ENCODE results near the gene AKAP3. TPM values are rescaled to one million over a fixed set of nuclear protein-coding genes. Genes with fewer than 3 reads are reported as not detected.

The AKAP3 gene
- total and polyA plus RNA-seq, 2 of the 8 experiments (the other 6 are each of a cell fraction or from before 2014, with no cell fraction given) = 0.54 to 1.0 TPM

DNA sequence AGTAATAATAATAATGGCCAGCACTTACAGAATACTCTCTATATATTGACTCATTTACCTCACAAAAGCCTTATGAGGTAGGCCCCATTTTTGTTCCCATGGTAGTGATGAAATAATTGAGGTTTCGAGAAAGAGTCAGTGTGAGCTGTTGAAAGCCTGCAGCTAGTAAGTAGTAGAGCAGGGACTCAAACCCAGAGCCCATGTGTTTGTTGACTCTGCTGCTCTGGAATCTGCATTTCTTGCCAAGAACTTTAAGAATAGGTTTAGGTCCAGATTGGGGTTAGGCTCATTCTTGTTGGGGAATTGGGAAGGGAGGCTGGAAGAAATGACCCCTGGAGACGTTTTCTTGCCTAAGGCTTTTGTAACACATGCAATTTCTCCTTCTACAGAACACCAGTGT lies 58.9 kb downstream of the AKAP3 start:
- TF ChIP-seq SP4 (IDR thresholded peaks at IDR 0.05; ENCODE audit: low read length) = no peak

More for the DNA sequence above, 58.9 kb downstream of the AKAP3 start:
- H3K4me2 ChIP-seq (ENCODE audit: insufficient read depth in 1 of 2, low read depth in 2 of 2, low read length in 2 of 2) = no peak overlapping the region
- H3K9me3 ChIP-seq (ENCODE audit: insufficient read depth in 2 of 2, low read depth in 1 of 2, low read length in 1 of 2) = no peaks in the 10 kb centered on the region
- no peak overlapping the region for H2BK12ac ChIP-seq (ENCODE audit: low read depth, low read length)
- no peak overlapping the region for H2AK5ac ChIP-seq (ENCODE audit: low read depth, low read length)
- H2BK5ac ChIP-seq (ENCODE audit: low read depth, low read length) = no peak overlapping the region
- H3K36me3 ChIP-seq (ENCODE audit: control insufficient read depth in 2 of 4, insufficient read depth in 4 of 4, low read length in 3 of 4) = no peaks in the 10 kb centered on the region
- POLR2A ChIA-PET (ENCODE audit: partially characterized antibody) = no interaction called here
- 85% methylated on average over 2 of the region's 2 CpGs; no CpG with 5 or more reads in 1 of the 2 experiments for WGBS, 2 experiments (ENCODE audit: extremely low coverage in 1 of 2, insufficient coverage in 1 of 2, insufficient read length in 1 of 2, insufficient replicate concordance in 2 of 2, low coverage in 1 of 2, low lambda C conversion rate in 2 of 2, missing lambda C conversion rate in 1 of 2)
- no peak overlapping the region for H4K5ac ChIP-seq (ENCODE audit: insufficient read length, low read depth, low read length)
- H3K23me2 ChIP-seq (ENCODE audit: low read depth, low read length) = no peaks in the 10 kb centered on the region
- H3K56ac ChIP-seq (replicated peaks; ENCODE audit: insufficient read length, low read depth, low read length) = no peak overlapping the region
- H2BK15ac ChIP-seq (ENCODE audit: low read length) = no peak overlapping the region
- no peak overlapping the region for H3K18ac ChIP-seq (ENCODE audit: extremely low read depth, low read length)
- no peak overlapping the region for H3K14ac ChIP-seq (ENCODE audit: insufficient read length)
- H3K4ac ChIP-seq (replicated peaks; ENCODE audit: insufficient read length, low read depth, low read length) = no peak overlapping the region
- no peaks in the 10 kb centered on the region for H3K79me2 ChIP-seq (ENCODE audit: control insufficient read depth in 1 of 2, insufficient read depth in 2 of 2, low read length in 2 of 2)
- no peak overlapping the region for H4K8ac ChIP-seq (ENCODE audit: extremely low read depth, insufficient read depth, low read length)
- no peaks in the 10 kb centered on the region for H4K20me1 ChIP-seq (replicated peaks in 1 of 2; ENCODE audit: control insufficient read depth in 1 of 2, insufficient read depth in 2 of 2, low read length in 2 of 2)
- DNase-seq (ENCODE audit: low read depth in 1 of 2, low spot score in 2 of 2) = no peak
- H3K9ac ChIP-seq (replicated peaks in 1 of 4; ENCODE audit: extremely low read depth in 1 of 4, low read depth in 3 of 4, low read length in 3 of 4) = no peak overlapping the region
- no peak overlapping the region for H4K91ac ChIP-seq (replicated peaks; ENCODE audit: insufficient read length, low read length)
- H3K4me1 ChIP-seq (replicated peaks in 1 of 4; ENCODE audit: control insufficient read depth in 3 of 4, insufficient read depth in 4 of 4, low read length in 3 of 4) = no peaks in the 10 kb centered on the region
- H2AFZ ChIP-seq (ENCODE audit: low read length) = no peak overlapping the region
- H3K27ac ChIP-seq (ENCODE audit: low read depth, low read length) = no peak overlapping the region
- no peaks in the 10 kb centered on the region for H3K79me1 ChIP-seq (ENCODE audit: low read depth, low read length)
- H3K23ac ChIP-seq (ENCODE audit: insufficient read length) = no peak overlapping the region
- no peak for FAIRE-seq
- H3K4me3 ChIP-seq (ENCODE audit: extremely low read depth in 1 of 4, insufficient read depth in 2 of 4, low read depth in 3 of 4, low read length in 4 of 4) = no peak overlapping the region
- CTCF ChIA-PET (ENCODE audit: partially characterized antibody) = interaction anchor here (0.6 to 2.1 kb wide), 5 partner anchors 10 to 477 kb away, joined by 3 to 5 read pairs (median 3); no protein-coding TSS in a partner anchor
- no peaks in the 10 kb centered on the region; a peak in 2 of 7 replicates for H3K27me3 ChIP-seq (replicated peaks in 1 of 4; ENCODE audit: control insufficient read depth in 3 of 4, extremely low read depth in 1 of 4, insufficient read depth in 3 of 4, low read length in 3 of 4)
- no peak overlapping the region for H2BK20ac ChIP-seq (ENCODE audit: low read length)
- H2BK120ac ChIP-seq (replicated peaks; ENCODE audit: low read depth, low read length) = no peak overlapping the region
